Prostate gland (tissue), 2 donors: ENCODE measurements around the gene CAPNS1. TPM values are rescaled to one million over a fixed set of nuclear protein-coding genes. Genes with fewer than 3 reads are reported as not detected.

Experiments
- DNase-seq: peaks from one replicate; pipeline ENCODE4 v3.0.0-alpha.2; 2019; ENCODE audit warnings: low spot score
- H3K27ac ChIP-seq, 2 donors: fragments of 200-600 bp; sonication (generic); 2 replicates each; pipeline ENCODE4 v1.5.1; 2017 to 2019
- H3K27me3 ChIP-seq: fragments of 200-600 bp; sonication (generic); replicated peaks from 2 replicates; pipeline ENCODE4 v1.5.1; 2019; ENCODE audit not compliant: insufficient read depth
- H3K36me3 ChIP-seq, 2 donors: fragments of 200-600 bp; sonication (generic); 1 replicate in 1 of 2; 2 replicates in 1 of 2; pipeline versions ENCODE4 v1.5.1 to v1.8.1; 2017 to 2019
- H3K4me1 ChIP-seq: fragments of 200-600 bp; sonication (generic); replicated peaks from 2 replicates; pipeline ENCODE4 v1.5.1; 2019
- H3K4me3 ChIP-seq, 2 donors: fragments of 200-600 bp; sonication (generic); 2 replicates each; pipeline ENCODE4 v1.5.1; 2017 to 2019
- H3K9me3 ChIP-seq: fragments of 200-600 bp; sonication (generic); 2 replicates; pipeline ENCODE4 v1.5.1; 2017
- POLR2A ChIP-seq: fragments of 450-650 bp; IDR thresholded peaks from one replicate; pipeline ENCODE4 v1.6.1; 2016; ENCODE audit warnings: antibody characterized with exemption, mild to moderate bottlenecking
- POLR2AphosphoS5 ChIP-seq: sonication (generic); formaldehyde crosslinking; IDR thresholded peaks from one replicate; pipeline ENCODE4 v1.6.1; 2017; ENCODE audit warnings: antibody characterized with exemption
- WGBS: methylation state at CpG from one replicate; pipeline ENCODE4 v1.1.5; 2018; 5-methylcytosine and 5-hydroxymethylcytosine counted together
- intact Hi-C: fragments of 100-400 bp; cut with DNase I; formaldehyde crosslinking; loops from one replicate; pipeline ENCODE4 v1.14.2; 2022
- total RNA-seq, 2 donors: library from RNA; depleted of rRNA; stranded (reverse); fragments of >200 nt; gene quantifications; one replicate each; pipeline ENCODE4 v1.1.0, GENCODE V29; 2016
- TF ChIP-seq, protein P1 (sequence below), 4 experiments: fragments of 200-600 bp in 2 of 4; fragments of 450-650 bp in 2 of 4; sonication (generic) in 2 of 4; IDR thresholded peaks; 1 replicate in 3 of 4; 2 replicates in 1 of 4; pipeline ENCODE4 v1.5.1; 2016 to 2019; ENCODE audit warnings: antibody characterized with exemption in 4 of 4, mild to moderate bottlenecking in 2 of 4, moderate library complexity in 2 of 4

The CAPNS1 gene
- total RNA-seq, 2 donors from 2014 or later = 168 to 196 TPM

- WGBS = 53% methylated on average over 13 of the region's 13 CpGs
- peaks cover 11 to 22% of the 10 kb centered on the region in 2 donors for H3K36me3 ChIP-seq
These were observed 10.0 kb downstream of the CAPNS1 start for GRCh38 chr19:36149673-36150406.

GRCh38 chr19:36150586-36150985 is 10.7 kb downstream of the CAPNS1 start:
- Histone ChIP-seq H3K27me3 (no peaks in the 10 kb centered on the region), H3K4me3 (no peak overlapping the region), H3K36me3 (peaks cover 9 to 21% of the 10 kb centered on the region in 2 donors), H3K9me3 (no peaks in the 10 kb centered on the region), H3K4me1 (no peaks in the 10 kb centered on the region), H3K27ac (peak overlapping the region in 1 of 2 donors; percentile 77)
- no peak for DNase-seq
- intact Hi-C loops = no loop called here
- TF ChIP-seq POLR2A = no peak
- TF ChIP-seq, protein P1, sequence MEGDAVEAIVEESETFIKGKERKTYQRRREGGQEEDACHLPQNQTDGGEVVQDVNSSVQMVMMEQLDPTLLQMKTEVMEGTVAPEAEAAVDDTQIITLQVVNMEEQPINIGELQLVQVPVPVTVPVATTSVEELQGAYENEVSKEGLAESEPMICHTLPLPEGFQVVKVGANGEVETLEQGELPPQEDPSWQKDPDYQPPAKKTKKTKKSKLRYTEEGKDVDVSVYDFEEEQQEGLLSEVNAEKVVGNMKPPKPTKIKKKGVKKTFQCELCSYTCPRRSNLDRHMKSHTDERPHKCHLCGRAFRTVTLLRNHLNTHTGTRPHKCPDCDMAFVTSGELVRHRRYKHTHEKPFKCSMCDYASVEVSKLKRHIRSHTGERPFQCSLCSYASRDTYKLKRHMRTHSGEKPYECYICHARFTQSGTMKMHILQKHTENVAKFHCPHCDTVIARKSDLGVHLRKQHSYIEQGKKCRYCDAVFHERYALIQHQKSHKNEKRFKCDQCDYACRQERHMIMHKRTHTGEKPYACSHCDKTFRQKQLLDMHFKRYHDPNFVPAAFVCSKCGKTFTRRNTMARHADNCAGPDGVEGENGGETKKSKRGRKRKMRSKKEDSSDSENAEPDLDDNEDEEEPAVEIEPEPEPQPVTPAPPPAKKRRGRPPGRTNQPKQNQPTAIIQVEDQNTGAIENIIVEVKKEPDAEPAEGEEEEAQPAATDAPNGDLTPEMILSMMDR (IDR thresholded peaks at IDR 0.05) = no peak
- TF ChIP-seq POLR2AphosphoS5 = no peak
- WGBS = 74% methylated on average over 5 of the region's 5 CpGs

More at GRCh38 chr19:36149673-36150406, 10.0 kb downstream of the CAPNS1 start:
- Histone ChIP-seq H3K4me3 (no peak overlapping the region), H3K4me1 (no peaks in the 10 kb centered on the region), H3K9me3 (no peaks in the 10 kb centered on the region), H3K27ac (no peak overlapping the region), H3K27me3 (no peaks in the 10 kb centered on the region)
- DNase-seq = no peak
- intact Hi-C loops = no loop called here
- TF ChIP-seq POLR2A (no peak), POLR2AphosphoS5 (no peak)
- TF ChIP-seq, protein P1 (IDR thresholded peaks at IDR 0.05) = no peak

GRCh38 chr19:36151144-36152018 is 11.5 kb downstream of the CAPNS1 start:
- TF ChIP-seq, protein P1 (IDR thresholded peaks at IDR 0.05) = no peak
- TF ChIP-seq POLR2A (no peak), POLR2AphosphoS5 (no peak)
- H3K27ac ChIP-seq = peak overlapping the region; percentile 77 to 86
- peaks cover 3 to 13% of the 10 kb centered on the region in 2 donors for H3K36me3 ChIP-seq
- DNase-seq = no peak
- H3K4me3 ChIP-seq = peak overlapping the region; percentile 32 to 35
- no peaks in the 10 kb centered on the region for H3K9me3 ChIP-seq
- intact Hi-C loops = no loop called here
- WGBS = 48% methylated on average over 47 of the region's 47 CpGs
- no peaks in the 10 kb centered on the region for H3K4me1 ChIP-seq
- no peaks in the 10 kb centered on the region for H3K27me3 ChIP-seq

- no peak for DNase-seq
- WGBS = 53% methylated on average over 14 of the region's 16 CpGs
- Histone ChIP-seq H3K36me3 (peaks cover 3 to 10% of the 10 kb centered on the region in 2 donors), H3K4me1 (no peaks in the 10 kb centered on the region), H3K4me3 (peak overlapping the region; percentile 32 to 35), H3K27me3 (no peaks in the 10 kb centered on the region), H3K27ac (peak overlapping the region; percentile 77 to 86), H3K9me3 (no peaks in the 10 kb centered on the region)
- TF ChIP-seq POLR2A = no peak
- no peak for TF ChIP-seq POLR2AphosphoS5
- TF ChIP-seq, protein P1 (IDR thresholded peaks at IDR 0.05) = no peak
- intact Hi-C loops = no loop called here
These were observed 12.1 kb downstream of the CAPNS1 start for GRCh38 chr19:36152019-36152351.
